ENCODE results near the gene TSSK2. TPM values are rescaled to one million over a fixed set of nuclear protein-coding genes. Genes with fewer than 3 reads are reported as not detected.

TSSK2 gene
- total RNA-seq, 1 donor from 2014 or later = not detected

DNA sequence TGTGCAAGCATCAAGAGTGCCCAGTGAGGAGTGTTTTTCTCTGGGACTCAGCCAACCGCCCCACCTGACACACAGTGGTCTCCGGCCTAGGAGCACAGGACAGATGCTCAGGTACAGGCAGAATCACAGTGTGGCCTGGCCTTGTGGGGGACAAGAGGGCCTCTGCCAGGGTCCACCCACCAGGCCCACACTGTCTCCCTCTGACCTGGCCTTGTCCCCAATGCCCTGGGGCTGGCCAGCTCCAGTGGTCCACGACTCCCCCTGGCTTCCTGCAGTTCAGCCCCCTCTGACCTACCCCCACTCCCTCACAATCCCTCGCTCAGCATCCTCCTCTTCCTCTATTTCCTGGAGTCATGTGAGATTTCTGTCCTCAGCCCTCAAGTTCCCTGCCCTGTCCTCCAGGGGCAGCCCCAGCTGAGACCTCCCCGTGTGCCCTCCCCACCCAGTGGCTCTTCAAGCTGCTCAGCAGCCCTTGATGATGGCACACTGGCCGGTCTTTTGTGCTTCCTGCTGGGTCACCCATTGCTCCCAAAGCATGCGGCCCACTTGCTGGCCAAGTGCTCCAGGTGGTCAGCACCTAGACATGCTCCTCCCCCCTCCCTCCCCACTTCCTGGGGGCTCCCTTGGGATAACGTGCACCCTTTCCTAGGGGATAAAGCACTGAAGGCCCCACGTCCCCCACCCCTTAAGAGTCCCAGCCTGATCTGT, 1.7 kb downstream of the TSSK2 start:
- Histone ChIP-seq H3K4me3 (ENCODE audit: low read depth, low read length) (no peak overlapping the region), H3K36me3 (ENCODE audit: control insufficient read depth, insufficient read depth, low read length) (no peaks in the 10 kb centered on the region), H3K27me3 (ENCODE audit: control insufficient read depth, insufficient read depth, low read length) (no peaks in the 10 kb centered on the region)
- DNase-seq (ENCODE audit: low read depth) = no peak
- TF ChIP-seq, protein P1, sequence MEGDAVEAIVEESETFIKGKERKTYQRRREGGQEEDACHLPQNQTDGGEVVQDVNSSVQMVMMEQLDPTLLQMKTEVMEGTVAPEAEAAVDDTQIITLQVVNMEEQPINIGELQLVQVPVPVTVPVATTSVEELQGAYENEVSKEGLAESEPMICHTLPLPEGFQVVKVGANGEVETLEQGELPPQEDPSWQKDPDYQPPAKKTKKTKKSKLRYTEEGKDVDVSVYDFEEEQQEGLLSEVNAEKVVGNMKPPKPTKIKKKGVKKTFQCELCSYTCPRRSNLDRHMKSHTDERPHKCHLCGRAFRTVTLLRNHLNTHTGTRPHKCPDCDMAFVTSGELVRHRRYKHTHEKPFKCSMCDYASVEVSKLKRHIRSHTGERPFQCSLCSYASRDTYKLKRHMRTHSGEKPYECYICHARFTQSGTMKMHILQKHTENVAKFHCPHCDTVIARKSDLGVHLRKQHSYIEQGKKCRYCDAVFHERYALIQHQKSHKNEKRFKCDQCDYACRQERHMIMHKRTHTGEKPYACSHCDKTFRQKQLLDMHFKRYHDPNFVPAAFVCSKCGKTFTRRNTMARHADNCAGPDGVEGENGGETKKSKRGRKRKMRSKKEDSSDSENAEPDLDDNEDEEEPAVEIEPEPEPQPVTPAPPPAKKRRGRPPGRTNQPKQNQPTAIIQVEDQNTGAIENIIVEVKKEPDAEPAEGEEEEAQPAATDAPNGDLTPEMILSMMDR (IDR thresholded peaks at IDR 0.05; ENCODE audit: insufficient read depth, low read length, poor library complexity, severe bottlenecking) = no peak

DNA sequence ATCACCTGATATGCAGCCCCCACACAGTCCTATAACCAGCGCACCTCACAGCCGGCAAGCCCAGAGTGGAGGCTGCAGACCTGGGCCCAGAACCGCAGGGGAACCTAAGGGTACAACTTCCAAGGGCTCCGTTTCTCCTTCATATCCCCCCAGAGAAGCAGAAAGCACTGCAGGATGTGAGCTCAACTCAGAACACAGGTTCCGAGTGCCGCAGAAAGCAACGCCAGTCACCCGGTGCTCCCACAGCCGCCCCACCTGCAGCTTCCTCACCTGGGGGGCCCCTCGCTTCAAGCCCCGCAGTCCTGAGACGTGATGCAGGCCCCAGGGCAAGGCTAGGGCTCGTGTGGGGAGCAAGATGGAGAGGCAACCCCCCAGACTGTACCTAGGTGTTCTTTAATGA, 2.5 kb downstream of the TSSK2 start:
- TF ChIP-seq, protein P1 (IDR thresholded peaks at IDR 0.05; ENCODE audit: insufficient read depth, low read length, poor library complexity, severe bottlenecking) = no peak
- no peaks in the 10 kb centered on the region for H3K27me3 ChIP-seq (ENCODE audit: control insufficient read depth, insufficient read depth, low read length)
- H3K36me3 ChIP-seq (ENCODE audit: control insufficient read depth, insufficient read depth, low read length) = no peaks in the 10 kb centered on the region
- no peak overlapping the region for H3K4me3 ChIP-seq (ENCODE audit: low read depth, low read length)
- no peak for DNase-seq (ENCODE audit: low read depth)

GRCh38 chr22:19134176-19134831, 3.2 kb downstream of the TSSK2 start:
- peaks cover 2% of the 10 kb centered on the region for H3K36me3 ChIP-seq (ENCODE audit: control insufficient read depth, insufficient read depth, low read length)
- H3K4me3 ChIP-seq (ENCODE audit: low read depth, low read length) = no peak overlapping the region
- TF ChIP-seq, protein P1 (IDR thresholded peaks at IDR 0.05; ENCODE audit: insufficient read depth, low read length, poor library complexity, severe bottlenecking) = no peak
- no peaks in the 10 kb centered on the region for H3K27me3 ChIP-seq (ENCODE audit: control insufficient read depth, insufficient read depth, low read length)
- no peak for DNase-seq (ENCODE audit: low read depth)

GRCh38 chr22:19134874-19135273, 3.8 kb downstream of the TSSK2 start:
- Histone ChIP-seq H3K4me3 (ENCODE audit: low read depth, low read length) (no peak overlapping the region), H3K36me3 (ENCODE audit: control insufficient read depth, insufficient read depth, low read length) (peaks cover 2% of the 10 kb centered on the region), H3K27me3 (ENCODE audit: control insufficient read depth, insufficient read depth, low read length) (no peaks in the 10 kb centered on the region)
- no peak for DNase-seq (ENCODE audit: low read depth)
- TF ChIP-seq, protein P1 (IDR thresholded peaks at IDR 0.05; ENCODE audit: insufficient read depth, low read length, poor library complexity, severe bottlenecking) = no peak

DNA sequence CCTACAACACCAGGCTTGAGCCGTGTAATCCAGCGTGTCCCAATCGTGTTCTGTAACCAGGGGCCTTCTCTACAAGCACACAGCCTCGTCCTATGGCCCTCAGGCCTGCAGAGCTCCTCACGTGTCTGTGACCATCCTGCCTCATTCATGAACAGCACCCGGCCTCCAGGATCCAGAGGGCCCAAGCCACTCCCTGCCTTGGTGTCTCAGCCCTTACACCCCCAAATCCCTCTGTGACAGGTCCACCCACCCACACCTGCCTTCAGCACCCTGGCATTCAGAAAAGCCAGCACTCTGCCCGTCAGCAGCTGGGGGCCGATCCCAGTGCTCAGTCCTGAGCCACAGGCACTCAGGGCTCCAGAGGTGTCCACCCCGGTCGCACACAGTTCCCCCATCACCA, 5.8 kb downstream of the TSSK2 start:
- no peak overlapping the region for H3K4me3 ChIP-seq (ENCODE audit: low read depth, low read length)
- peaks cover 5% of the 10 kb centered on the region for H3K36me3 ChIP-seq (ENCODE audit: control insufficient read depth, insufficient read depth, low read length)
- no peak for DNase-seq (ENCODE audit: low read depth)
- H3K27me3 ChIP-seq (ENCODE audit: control insufficient read depth, insufficient read depth, low read length) = no peaks in the 10 kb centered on the region
- TF ChIP-seq, protein P1 (IDR thresholded peaks at IDR 0.05; ENCODE audit: insufficient read depth, low read length, poor library complexity, severe bottlenecking) = no peak
